ENCODE measurements around the gene LGR6. TPM values are rescaled to one million over a fixed set of nuclear protein-coding genes. Genes with fewer than 3 reads are reported as not detected.

The LGR6 gene
- total RNA-seq, 2 donors from 2014 or later = 76.6 to 99.0 TPM

- peak overlapping the region; percentile 69 to 83 for H3K27ac ChIP-seq
- ATAC-seq (ENCODE audit: insufficient number of reproducible peaks, low FRiP score, low read depth) = no peak
- DNase-seq (ENCODE audit: low spot score) = no peak
- H3K9me3 ChIP-seq = no peaks in the 10 kb centered on the region
- H3K4me3 ChIP-seq = peak overlapping the region; percentile 35
- H3K27me3 ChIP-seq (replicated peaks; ENCODE audit: insufficient read depth) = no peaks in the 10 kb centered on the region
- H3K36me3 ChIP-seq = no peaks in the 10 kb centered on the region
- H3K4me1 ChIP-seq (ENCODE audit: control insufficient read depth in 1 of 2, low read depth in 2 of 2) = peaks cover 23 to 74% of the 10 kb centered on the region in 2 donors
- no peak for TF ChIP-seq CTCF (IDR thresholded peaks at IDR 0.05)
These were observed 23.1 kb downstream of the LGR6 start for GRCh38 chr1:202216691-202217090.

GRCh38 chr1:202217516-202217915, 23.9 kb downstream of the LGR6 start:
- ATAC-seq (ENCODE audit: insufficient number of reproducible peaks, low FRiP score, low read depth) (no peak), DNase-seq (ENCODE audit: low spot score) (no peak)
- Histone ChIP-seq H3K4me3 (peak overlapping the region; percentile 24), H3K27ac (peak overlapping the region; percentile 69 to 83), H3K27me3 (replicated peaks; ENCODE audit: insufficient read depth) (no peaks in the 10 kb centered on the region), H3K4me1 (ENCODE audit: control insufficient read depth in 1 of 2, low read depth in 2 of 2) (peaks cover 29 to 82% of the 10 kb centered on the region in 2 donors), H3K9me3 (no peaks in the 10 kb centered on the region), H3K36me3 (no peaks in the 10 kb centered on the region)
- TF ChIP-seq CTCF (IDR thresholded peaks at IDR 0.05) = no peak

- Histone ChIP-seq H3K27me3 (replicated peaks; ENCODE audit: insufficient read depth) (no peaks in the 10 kb centered on the region), H3K27ac (peak overlapping the region; percentile 69 to 83), H3K9me3 (no peaks in the 10 kb centered on the region), H3K4me1 (ENCODE audit: control insufficient read depth in 1 of 2, low read depth in 2 of 2) (peaks cover 33 to 82% of the 10 kb centered on the region in 2 donors), H3K36me3 (no peaks in the 10 kb centered on the region), H3K4me3 (peak overlapping the region; percentile 24)
- DNase-seq (ENCODE audit: low spot score) = no peak
- TF ChIP-seq CTCF (IDR thresholded peaks at IDR 0.05) = no peak
- no peak for ATAC-seq (ENCODE audit: insufficient number of reproducible peaks, low FRiP score, low read depth)
These were observed 24.4 kb downstream of the LGR6 start for GRCh38 chr1:202217951-202218350.

GRCh38 chr1:202220733-202221132, 27.1 kb downstream of the LGR6 start:
- Histone ChIP-seq H3K9me3 (no peaks in the 10 kb centered on the region), H3K27ac (peak overlapping the region in 1 of 2 donors; percentile 93), H3K36me3 (no peaks in the 10 kb centered on the region), H3K4me3 (no peak overlapping the region), H3K27me3 (replicated peaks; ENCODE audit: insufficient read depth) (no peaks in the 10 kb centered on the region), H3K4me1 (ENCODE audit: control insufficient read depth in 1 of 2, low read depth in 2 of 2) (peaks cover 34 to 87% of the 10 kb centered on the region in 2 donors)
- ATAC-seq (ENCODE audit: insufficient number of reproducible peaks, low FRiP score, low read depth) (no peak), DNase-seq (ENCODE audit: low spot score) (no peak)
- no peak for TF ChIP-seq CTCF (IDR thresholded peaks at IDR 0.05)

- no peak for DNase-seq (ENCODE audit: low spot score)
- TF ChIP-seq CTCF (IDR thresholded peaks at IDR 0.05) = no peak
- H3K27ac ChIP-seq = peak overlapping the region; percentile 93
- H3K27me3 ChIP-seq (replicated peaks; ENCODE audit: insufficient read depth) = no peaks in the 10 kb centered on the region
- ATAC-seq (ENCODE audit: insufficient number of reproducible peaks, low FRiP score, low read depth) = no peak
- H3K4me3 ChIP-seq = peak overlapping the region; percentile 48
- H3K4me1 ChIP-seq (ENCODE audit: control insufficient read depth in 1 of 2, low read depth in 2 of 2) = peaks cover 26 to 72% of the 10 kb centered on the region in 2 donors
- no peaks in the 10 kb centered on the region for H3K9me3 ChIP-seq
- peaks cover 10% of the 10 kb centered on the region for H3K36me3 ChIP-seq
These were observed 28.6 kb downstream of the LGR6 start for GRCh38 chr1:202221911-202222909.

Measured in thoracic aorta (tissue), 2 donors.